Right atrium auricular region (tissue), 2 donors: ENCODE data around the gene TK1. TPM values are rescaled to one million over a fixed set of nuclear protein-coding genes. Genes with fewer than 3 reads are reported as not detected.

Source experiments
- DNase-seq: peaks from one replicate; pipeline ENCODE4 v3.0.0-alpha.2; 2019; ENCODE audit warnings: low spot score
- H3K27ac ChIP-seq, 2 donors: fragments of 200-600 bp; sonication (generic); 1 replicate in 1 of 2; 2 replicates in 1 of 2; pipeline ENCODE4 v1.5.1; 2016 to 2019
- H3K27me3 ChIP-seq, 2 donors: fragments of 200-600 bp; sonication (generic); one replicate each; pipeline versions ENCODE4 v1.5.1 to v1.6.0; 2017 to 2019
- H3K36me3 ChIP-seq: fragments of 200-600 bp; sonication (generic); one replicate; pipeline ENCODE4 v1.5.1; 2016
- H3K4me1 ChIP-seq, 2 donors: fragments of 200-600 bp; sonication (generic); one replicate each; pipeline versions ENCODE4 v1.5.1 to v1.6.0; 2017 to 2019
- H3K4me3 ChIP-seq, 2 donors: fragments of 200-600 bp; sonication (generic); 1 replicate in 1 of 2; 2 replicates in 1 of 2; pipeline ENCODE4 v1.5.1; 2017 to 2019; ENCODE audit warnings: mild to moderate bottlenecking in 1 of 2, moderate library complexity in 1 of 2
- H3K9me3 ChIP-seq, 2 donors: fragments of 200-600 bp; sonication (generic); one replicate each; pipeline ENCODE4 v1.5.1; 2019
- CTCF ChIP-seq, 2 donors: fragments of 200-600 bp; sonication (generic); IDR thresholded peaks; one replicate each; pipeline ENCODE4 v1.5.1; 2019; ENCODE audit warnings: antibody characterized with exemption in 2 of 2
- total RNA-seq, 2 donors: library from RNA; depleted of rRNA; stranded (reverse); fragments of >200 nt; gene quantifications; one replicate each; pipeline ENCODE4 v1.1.0, GENCODE V29; 2016

Gene TK1
- total RNA-seq, 2 donors from 2014 or later = 2.2 TPM

- Histone ChIP-seq H3K27me3 (peaks cover 0 to 14% of the 10 kb centered on the region in 2 donors), H3K4me1 (peaks cover 0 to 3% of the 10 kb centered on the region in 2 donors), H3K27ac (no peak overlapping the region), H3K9me3 (no peaks in the 10 kb centered on the region), H3K36me3 (no peaks in the 10 kb centered on the region), H3K4me3 (no peak overlapping the region)
- no peak for TF ChIP-seq CTCF (IDR thresholded peaks at IDR 0.05)
- DNase-seq = no peak
Observed at GRCh38 chr17:78231991-78232858, 45.4 kb upstream of the TK1 start.

- no peak within 1 kb of the TSS for H3K4me3 ChIP-seq
Observed at GRCh38 chr17:78230996-78231935, 44.4 kb upstream of the TK1 start, which contains the start of gene TMEM235. TMEM235 (plus strand) TSS chr17:78231631; CDS start chr17:78232024, 393 bp downstream.

GRCh38 chr17:78230252-78230962, 43.6 kb upstream of the TK1 start:
- no peak for DNase-seq
- peaks cover 0 to 3% of the 10 kb centered on the region in 2 donors for H3K4me1 ChIP-seq
- H3K36me3 ChIP-seq = no peaks in the 10 kb centered on the region
- H3K4me3 ChIP-seq = no peak overlapping the region
- no peak overlapping the region for H3K27ac ChIP-seq
- no peak for TF ChIP-seq CTCF (IDR thresholded peaks at IDR 0.05)
- no peaks in the 10 kb centered on the region for H3K9me3 ChIP-seq
- peaks cover 0 to 14% of the 10 kb centered on the region in 2 donors for H3K27me3 ChIP-seq

More at GRCh38 chr17:78230996-78231935, 44.4 kb upstream of the TK1 start, which contains the start of gene TMEM235:
- DNase-seq = no peak
- no peaks in the 10 kb centered on the region for H3K36me3 ChIP-seq
- H3K9me3 ChIP-seq = no peaks in the 10 kb centered on the region
- H3K27me3 ChIP-seq = peaks cover 0 to 14% of the 10 kb centered on the region in 2 donors
- no peak within 1 kb of the TSS for H3K27ac ChIP-seq
- peaks cover 0 to 3% of the 10 kb centered on the region in 2 donors for H3K4me1 ChIP-seq
- no peak for TF ChIP-seq CTCF (IDR thresholded peaks at IDR 0.05)

- no peaks in the 10 kb centered on the region for H3K9me3 ChIP-seq
- H3K4me3 ChIP-seq = no peak overlapping the region
- peaks cover 0 to 14% of the 10 kb centered on the region in 2 donors for H3K27me3 ChIP-seq
- H3K4me1 ChIP-seq = peaks cover 0 to 3% of the 10 kb centered on the region in 2 donors
- H3K36me3 ChIP-seq = no peaks in the 10 kb centered on the region
- TF ChIP-seq CTCF (IDR thresholded peaks at IDR 0.05) = no peak
- DNase-seq = no peak
- no peak overlapping the region for H3K27ac ChIP-seq
Observed at GRCh38 chr17:78228176-78228575, 41.3 kb upstream of the TK1 start.

- TF ChIP-seq CTCF (IDR thresholded peaks at IDR 0.05) = no peak
- H3K36me3 ChIP-seq = no peaks in the 10 kb centered on the region
- no peak overlapping the region for H3K27ac ChIP-seq
- no peak overlapping the region for H3K4me3 ChIP-seq
- DNase-seq = no peak
- no peaks in the 10 kb centered on the region for H3K9me3 ChIP-seq
- peaks cover 0 to 12% of the 10 kb centered on the region in 2 donors for H3K27me3 ChIP-seq
- peaks cover 0 to 3% of the 10 kb centered on the region in 2 donors for H3K4me1 ChIP-seq
Observed at GRCh38 chr17:78227455-78227916, 40.6 kb upstream of the TK1 start.
